Mammary epithelial cell (primary cell): ENCODE data around the gene INSR.

Source experiments
- EZH2 ChIP-seq: IDR thresholded peaks from 2 replicates; pipeline ENCODE4 v1.6.1; 2012; ENCODE audit warnings: low read length, inconsistent platforms, borderline replicate concordance
- TF ChIP-seq, protein P1 (sequence below), 2 donors: IDR thresholded peaks in 1 of 2; conservative IDR thresholded peaks in 1 of 2; 2 replicates each; pipeline ENCODE4 v1.5.1; 2011 to 2012; ENCODE audit warnings: inconsistent platforms in 2 of 2, low read length in 2 of 2, mild to moderate bottlenecking in 2 of 2, control low read depth in 1 of 2, low read depth in 1 of 2; ENCODE audit not compliant: insufficient read depth in 1 of 2; ENCODE audit errors: extremely low read depth in 1 of 2

DNA sequence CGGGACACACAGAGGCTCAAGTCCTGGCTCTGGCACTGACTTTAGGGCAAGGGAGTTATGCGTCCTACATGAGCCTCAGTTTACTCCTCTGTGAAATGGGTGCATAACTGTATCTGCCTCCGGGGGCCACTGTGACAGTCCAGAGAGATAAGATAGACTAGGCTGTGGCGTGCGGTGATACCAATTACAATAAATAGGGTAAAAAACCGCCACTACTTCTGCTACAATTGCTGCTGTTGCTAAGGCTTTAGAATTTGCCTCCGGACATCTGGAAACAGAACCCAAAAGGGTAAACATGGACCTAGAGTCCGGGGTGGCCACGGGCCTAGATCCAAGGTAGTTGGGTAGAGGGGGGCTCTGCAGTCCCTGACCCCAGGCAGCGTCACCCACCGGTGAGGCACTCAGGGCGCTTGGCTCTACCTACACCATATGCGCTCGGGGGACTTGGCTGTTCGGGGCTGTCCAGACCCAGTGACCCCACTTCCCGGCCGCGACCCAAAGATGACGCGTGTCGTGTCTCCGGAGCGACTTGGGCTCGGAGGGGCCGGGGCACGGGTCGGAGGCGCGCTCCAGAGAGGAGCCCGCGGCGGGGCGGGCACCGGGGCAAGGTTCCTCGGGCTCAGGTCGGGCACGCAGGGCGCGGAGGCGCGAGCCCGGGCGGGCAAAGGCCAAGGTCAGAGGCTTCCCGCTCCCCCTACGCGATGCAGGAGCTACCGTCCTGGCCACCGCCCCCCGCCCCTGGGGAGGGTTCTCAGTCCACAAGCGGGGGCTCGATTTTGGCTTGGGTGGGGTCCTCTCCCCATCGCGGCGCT is 1.1 kb downstream of the INSR start:
- TF ChIP-seq, protein P1, sequence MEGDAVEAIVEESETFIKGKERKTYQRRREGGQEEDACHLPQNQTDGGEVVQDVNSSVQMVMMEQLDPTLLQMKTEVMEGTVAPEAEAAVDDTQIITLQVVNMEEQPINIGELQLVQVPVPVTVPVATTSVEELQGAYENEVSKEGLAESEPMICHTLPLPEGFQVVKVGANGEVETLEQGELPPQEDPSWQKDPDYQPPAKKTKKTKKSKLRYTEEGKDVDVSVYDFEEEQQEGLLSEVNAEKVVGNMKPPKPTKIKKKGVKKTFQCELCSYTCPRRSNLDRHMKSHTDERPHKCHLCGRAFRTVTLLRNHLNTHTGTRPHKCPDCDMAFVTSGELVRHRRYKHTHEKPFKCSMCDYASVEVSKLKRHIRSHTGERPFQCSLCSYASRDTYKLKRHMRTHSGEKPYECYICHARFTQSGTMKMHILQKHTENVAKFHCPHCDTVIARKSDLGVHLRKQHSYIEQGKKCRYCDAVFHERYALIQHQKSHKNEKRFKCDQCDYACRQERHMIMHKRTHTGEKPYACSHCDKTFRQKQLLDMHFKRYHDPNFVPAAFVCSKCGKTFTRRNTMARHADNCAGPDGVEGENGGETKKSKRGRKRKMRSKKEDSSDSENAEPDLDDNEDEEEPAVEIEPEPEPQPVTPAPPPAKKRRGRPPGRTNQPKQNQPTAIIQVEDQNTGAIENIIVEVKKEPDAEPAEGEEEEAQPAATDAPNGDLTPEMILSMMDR (conservative IDR thresholded peaks at IDR 0.05 in 1 of 2, IDR thresholded peaks at IDR 0.05 in 1 of 2; ENCODE audit: extremely low read depth in 1 of 2, insufficient read depth in 1 of 2, low read depth in 1 of 2, low read length in 2 of 2) = no peak
- no peak for TF ChIP-seq EZH2
